ENCODE results near the gene NCMAP. TPM values are rescaled to one million over a fixed set of nuclear protein-coding genes. Genes with fewer than 3 reads are reported as not detected.
"Not testable (repeated sequence)": the region's sequence is repeated elsewhere in the genome, so short reads cannot be mapped to it uniquely, and the experiment has no call there.

Gene NCMAP
- total RNA-seq, 1 donor from 2014 or later, result not detected

DNA sequence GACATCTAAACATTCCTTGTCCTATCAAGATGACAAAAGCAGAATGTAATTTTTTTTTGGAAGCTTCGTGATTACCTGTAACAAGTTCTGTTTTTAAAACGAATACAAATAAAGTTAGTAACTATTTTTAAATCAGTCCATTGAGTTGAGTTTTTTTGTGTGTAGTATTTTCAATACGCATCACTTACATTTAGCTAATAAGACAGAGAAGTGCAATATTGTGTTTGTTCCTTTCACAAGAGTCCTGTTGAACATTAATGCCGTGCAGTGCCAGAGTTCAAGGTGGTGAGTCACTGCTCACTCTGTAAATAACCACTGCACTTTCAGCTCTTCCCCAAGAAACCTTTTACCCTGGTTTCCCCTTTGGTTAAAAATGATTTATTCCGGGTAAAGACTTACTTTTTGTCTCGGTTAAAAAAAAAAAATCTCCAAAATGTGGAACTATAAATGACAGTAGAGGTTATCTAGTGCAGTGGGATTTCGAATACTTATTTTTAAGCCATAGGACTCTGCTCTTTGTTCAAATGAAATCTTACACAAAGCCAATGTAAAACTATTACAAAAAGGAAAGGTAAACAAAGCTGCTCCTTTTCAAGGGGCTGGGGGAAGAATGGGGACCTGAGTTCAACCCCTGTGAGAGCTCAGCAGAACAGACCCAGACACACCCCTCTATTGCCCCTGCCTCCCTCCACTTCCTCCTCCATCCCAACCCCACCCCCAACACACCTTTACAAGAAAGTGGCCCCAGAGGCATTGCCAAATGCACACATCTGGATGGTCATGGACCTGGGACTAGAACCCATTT is 14.8 kb upstream of the NCMAP start:
- intact Hi-C loops (cut with micrococcal nuclease), result no loop called here

DNA sequence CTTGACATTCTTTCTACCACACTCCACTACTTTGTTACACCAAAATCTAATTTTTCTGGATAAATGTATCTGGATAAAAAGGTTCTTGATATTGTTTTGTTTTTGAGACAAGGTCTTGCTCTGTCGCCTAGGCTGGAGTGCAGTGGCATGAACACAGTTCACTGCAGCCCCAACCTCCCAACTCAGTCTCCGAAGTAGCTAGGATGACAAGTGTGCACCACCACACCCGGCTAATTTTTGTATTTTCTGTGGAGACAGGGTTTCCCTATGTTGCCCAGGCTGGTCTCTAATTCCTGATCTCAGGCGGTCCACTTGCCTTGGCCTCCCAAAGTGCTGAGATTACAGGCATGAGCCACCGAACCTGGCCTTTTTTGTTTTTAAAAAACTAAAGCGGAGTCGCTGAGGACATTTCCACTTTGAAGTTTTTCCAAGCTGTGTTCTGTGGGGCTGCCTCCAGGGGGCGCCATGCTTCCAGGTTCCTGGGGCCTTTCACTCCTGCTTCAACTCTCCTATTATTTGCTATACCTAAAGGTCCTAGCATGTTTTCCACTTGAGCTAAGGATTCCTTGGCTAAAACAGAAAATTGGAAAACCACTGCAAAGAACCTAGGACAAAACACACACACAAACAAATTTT is 14.1 kb upstream of the NCMAP start:
- intact Hi-C loops (cut with micrococcal nuclease), result no loop called here

DNA sequence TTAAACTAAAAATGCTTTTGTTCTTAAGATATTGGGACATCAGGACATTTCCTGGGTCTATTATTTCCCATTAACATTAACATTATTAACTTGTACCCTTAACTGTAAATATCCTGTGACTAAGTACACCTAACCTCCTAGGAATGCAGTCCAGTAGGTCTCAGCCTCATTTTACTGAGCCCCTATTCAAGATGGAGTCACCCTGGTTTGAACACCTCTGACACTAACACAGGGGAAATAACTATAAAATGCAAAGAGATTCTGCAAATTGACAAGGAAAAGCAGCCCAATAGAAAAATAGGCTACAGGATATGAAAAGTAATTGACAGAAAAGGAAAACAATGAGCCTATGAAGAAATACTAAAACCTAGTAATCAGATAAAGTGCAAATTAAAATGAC is 11.6 kb upstream of the NCMAP start:
- intact Hi-C loops (cut with micrococcal nuclease), result no loop called here

DNA sequence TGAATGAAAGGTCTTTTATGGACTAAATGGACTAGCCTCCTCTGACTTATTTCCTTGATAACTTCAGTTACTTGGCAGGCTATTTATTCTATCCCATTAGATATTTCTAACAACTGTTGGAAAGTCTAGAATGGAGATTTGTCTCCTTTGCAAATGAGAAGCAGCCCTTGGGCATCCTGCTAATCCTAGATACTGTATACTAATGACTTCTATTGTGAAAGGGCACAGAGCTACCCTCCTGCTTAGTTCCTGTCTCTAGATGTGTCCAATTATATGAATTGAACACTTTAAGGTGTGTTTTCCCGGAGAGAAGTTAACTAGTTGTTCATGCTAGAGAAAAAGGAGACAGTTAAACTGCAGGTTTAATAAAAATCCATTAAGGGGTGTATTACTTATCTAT is 10.2 kb upstream of the NCMAP start:
- intact Hi-C loops (cut with micrococcal nuclease), result no loop called here

DNA sequence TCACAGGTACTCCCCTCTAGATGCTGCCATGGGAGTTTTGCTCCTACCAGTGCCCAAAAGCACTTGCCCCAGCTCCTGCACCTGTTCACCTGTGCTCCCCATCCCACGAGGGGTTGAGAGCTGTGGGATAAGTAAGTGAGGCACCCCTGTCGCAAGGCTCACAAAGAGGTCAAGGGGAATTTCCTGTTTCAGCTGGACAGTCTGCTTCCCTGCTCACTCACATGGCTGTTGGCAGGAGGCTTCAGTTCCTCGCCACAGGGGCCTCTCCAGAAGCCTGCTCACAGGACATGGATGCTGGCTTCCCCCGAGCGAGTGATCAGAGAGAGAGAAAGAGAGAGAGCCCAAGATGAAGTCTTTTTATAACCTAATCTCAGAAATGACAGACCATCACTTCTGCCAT is 8.7 kb upstream of the NCMAP start:
- intact Hi-C loops (cut with micrococcal nuclease), result no loop called here

GRCh38 chr1:24548070-24548469 is 7.8 kb upstream of the NCMAP start:
- intact Hi-C loops (cut with micrococcal nuclease), result no loop called here

DNA sequence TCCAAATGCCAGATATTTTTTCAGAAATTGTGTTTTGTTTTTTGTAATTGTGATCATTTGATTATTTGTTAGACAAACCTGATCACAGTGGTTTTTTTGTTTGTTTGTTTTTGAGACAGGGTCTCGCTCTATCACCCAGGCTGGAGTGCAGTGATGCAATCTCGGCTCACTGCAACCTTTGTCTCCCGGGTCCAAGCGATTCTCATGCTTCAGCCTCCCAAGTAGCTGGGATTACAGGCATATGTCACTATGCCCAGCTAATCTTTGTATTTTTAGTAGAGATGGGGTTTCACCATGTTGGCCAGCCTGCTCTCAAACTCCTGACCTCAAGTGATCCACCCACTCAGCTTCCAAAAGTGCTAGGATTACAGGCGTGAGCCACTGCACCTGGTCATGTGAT is 6.7 kb upstream of the NCMAP start:
- intact Hi-C loops (cut with micrococcal nuclease), result not testable (repeated sequence)

DNA sequence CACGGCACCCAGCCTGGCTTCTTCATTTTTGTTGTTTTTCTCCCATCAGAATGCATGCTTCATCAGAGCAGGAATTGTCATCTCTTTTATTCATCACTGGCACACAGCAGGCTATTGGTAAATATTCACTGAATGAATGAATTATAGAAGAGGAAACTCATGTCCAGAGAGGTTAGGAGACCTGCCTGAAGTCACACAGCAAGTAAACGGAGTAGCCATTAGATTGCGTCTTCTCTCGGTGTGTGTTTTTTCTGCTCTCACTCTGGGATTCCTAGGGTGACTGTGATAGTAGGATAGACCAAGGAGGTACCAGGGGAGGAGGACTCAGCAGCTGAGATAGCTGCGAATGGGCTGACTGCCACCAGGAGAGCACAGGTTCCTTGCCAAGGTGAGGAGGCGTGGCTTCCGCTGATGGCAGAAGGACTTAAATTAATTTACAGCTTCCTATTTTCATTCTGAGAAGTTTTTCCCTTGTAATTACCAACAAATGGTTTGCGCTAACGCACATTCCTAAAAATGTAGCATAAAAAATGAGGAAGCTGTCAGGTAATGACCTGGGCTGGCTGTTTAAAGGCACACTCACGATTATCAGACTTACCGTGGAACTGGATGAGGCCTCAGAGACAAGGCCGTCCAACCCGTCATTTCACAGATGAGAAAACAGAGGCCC is 4.5 kb upstream of the NCMAP start:
- intact Hi-C loops (cut with micrococcal nuclease), result no loop called here

GRCh38 chr1:24551960-24552571 is 3.8 kb upstream of the NCMAP start:
- intact Hi-C loops (cut with micrococcal nuclease), result no loop called here

DNA sequence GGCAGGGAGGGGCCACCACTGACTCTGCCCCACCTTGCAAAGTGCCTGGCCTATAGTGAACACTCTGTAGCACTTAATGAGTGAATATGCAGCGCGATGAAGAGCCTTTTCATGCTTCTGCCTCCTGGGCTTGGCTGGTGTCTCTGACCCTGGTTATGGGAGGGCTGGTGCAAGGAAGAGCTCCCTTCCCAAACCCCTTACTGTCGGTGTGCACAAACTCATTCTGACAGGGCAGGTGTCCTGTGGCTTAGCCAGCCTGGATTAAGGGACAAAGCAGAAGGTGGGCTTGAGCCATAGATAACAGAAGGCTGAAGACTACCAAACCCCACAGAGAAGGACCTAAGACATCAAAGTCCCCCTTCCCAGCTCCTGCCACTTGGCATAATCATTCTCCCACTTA is 2.0 kb upstream of the NCMAP start:
- intact Hi-C loops (cut with micrococcal nuclease), result no loop called here

- intact Hi-C loops (cut with micrococcal nuclease), result no loop called here
These were observed 1.2 kb upstream of the NCMAP start for GRCh38 chr1:24554714-24555113.

DNA sequence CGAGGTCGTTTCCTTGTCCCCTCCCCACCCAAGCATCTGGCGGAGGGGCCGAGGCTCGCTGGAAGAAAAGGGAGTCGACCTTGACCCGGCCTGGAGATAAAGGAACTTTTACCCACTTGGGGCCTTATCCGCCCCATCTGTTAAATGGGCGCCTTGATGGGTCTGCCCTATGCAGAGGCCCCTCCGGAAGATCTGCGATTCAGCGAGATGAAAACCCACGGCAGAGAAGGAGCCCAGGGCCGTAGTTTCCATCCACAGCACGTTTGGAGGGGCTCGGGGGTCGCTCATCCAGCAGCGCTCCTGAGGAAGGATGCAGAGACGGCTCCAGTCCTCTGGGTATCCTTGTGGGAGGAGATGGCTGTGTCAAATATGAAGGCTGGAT is 518 bp downstream of the NCMAP start:
- intact Hi-C loops (cut with micrococcal nuclease), result no loop called here

DNA sequence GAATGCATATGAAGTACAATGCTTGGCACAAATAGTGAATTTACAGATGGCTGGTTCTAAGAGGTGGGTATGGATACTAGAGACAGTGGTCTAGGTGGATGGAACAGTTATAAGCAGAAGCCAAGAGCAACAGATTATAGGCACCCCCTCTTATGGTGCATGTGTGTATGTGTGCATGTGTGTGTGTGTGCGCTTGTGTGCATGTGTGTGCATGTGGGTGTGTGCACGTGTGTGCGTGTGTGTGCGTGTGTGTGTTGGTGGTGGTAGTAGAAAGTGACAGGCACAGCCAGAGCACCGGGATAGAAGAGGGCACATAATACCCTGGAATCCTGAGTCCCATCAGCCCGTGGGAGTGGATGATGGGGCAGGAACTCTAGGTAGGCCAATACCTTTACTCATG is 1.3 kb downstream of the NCMAP start:
- intact Hi-C loops (cut with micrococcal nuclease), result no loop called here

DNA sequence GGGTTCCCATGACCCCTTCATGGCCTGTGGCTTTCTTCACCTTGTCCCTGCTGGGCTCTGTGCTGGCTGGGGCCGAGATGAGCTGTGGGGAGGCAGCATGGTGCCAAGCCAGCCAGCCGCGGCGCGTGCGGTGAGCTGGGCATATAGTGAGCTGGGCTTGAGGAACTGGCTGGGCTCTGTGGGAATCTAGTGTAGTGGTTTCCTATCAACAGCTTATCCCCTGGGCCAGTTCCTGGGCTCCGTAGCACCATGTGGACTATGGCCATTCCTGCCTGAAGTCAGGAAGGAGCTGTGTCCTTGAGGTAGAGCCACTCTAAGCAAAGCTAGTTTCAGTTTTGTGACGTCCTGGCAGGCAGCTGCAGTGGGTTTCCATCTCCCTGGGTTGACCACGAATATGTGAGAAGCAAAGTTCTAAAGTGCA is 1.8 kb downstream of the NCMAP start:
- intact Hi-C loops (cut with micrococcal nuclease), result no loop called here

DNA sequence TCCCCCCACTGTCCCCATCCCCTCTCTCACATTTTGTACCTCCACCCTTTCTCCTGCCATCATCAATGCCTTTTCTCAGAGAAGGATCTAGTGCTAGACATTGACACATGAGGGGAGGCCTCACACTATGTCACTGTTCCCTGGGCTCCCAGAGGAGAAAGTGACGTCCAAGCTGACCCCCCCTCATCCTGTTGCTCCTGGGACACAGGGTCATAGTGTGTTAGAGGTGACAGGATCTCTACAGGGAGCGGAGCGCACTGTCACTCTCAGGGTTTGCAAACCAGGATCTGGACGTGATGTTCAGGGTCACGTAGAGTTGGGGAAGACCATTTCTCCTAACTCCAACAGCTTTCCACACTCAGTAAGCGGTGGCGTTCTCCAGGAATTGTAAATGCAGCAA is 2.6 kb downstream of the NCMAP start:
- intact Hi-C loops (cut with micrococcal nuclease), result no loop called here

DNA sequence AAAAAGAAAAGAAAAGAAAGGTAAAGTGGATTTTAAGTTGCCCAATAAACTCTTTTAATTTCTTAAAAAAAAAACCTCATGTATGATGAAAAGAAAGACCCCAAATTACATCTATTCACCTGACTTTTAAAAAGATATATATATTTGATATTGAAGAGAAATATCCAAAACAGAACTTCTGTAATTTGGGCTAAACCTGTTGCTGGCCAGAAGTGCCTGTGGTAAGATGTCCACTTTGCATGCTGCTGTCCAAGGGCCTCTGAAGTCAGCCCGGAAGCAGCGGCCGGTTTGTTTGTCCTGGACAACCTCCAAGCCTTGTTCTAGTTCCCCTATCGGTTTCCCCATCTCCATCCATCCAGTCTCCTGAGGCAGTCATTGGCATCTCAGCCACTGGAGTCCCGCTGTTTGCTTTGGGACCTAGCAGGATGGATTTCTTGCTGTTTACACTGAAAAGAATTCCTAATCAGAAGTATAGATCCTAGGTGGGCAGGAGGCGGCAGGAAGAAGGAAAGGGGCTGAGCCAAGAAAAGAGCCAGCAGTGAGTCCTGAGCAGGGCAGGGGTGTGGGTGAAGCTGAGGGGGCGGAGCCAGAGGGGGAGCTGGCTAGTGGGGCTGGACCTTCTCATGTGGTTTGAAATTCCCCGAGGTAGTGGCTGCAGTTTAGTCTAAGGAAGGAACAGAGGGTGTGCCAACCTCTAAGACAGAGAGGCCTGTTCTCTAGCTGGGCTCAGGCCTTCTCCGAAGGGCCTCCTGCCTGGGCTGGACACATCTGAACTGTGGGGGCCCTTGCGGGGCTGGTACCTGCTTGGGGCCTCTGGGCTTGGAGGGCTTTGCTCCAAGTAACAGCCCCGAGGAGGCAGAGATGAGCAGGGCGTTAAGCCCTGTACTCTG is 3.3 kb downstream of the NCMAP start:
- intact Hi-C loops (cut with micrococcal nuclease), result no loop called here

DNA sequence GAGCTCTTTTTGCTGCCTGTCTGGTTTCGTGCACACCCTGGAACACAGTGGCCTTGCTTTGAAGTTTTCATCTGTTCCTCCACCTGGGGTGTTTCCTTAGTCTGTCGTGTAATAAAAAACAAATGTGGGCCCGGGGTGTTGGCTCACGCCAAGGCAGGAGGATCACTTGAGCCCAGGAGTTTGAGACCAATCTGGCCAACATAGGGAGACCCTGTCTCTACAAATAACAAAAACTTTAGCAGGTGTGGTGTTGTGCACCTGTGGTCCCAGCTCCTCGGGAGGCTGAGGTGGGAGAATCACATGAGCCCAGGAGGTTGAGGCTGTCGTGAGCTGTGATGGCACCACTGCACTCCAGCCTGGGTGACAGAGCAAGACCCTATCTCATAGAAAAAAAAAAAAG is 4.5 kb downstream of the NCMAP start:
- intact Hi-C loops (cut with micrococcal nuclease), result no loop called here

DNA sequence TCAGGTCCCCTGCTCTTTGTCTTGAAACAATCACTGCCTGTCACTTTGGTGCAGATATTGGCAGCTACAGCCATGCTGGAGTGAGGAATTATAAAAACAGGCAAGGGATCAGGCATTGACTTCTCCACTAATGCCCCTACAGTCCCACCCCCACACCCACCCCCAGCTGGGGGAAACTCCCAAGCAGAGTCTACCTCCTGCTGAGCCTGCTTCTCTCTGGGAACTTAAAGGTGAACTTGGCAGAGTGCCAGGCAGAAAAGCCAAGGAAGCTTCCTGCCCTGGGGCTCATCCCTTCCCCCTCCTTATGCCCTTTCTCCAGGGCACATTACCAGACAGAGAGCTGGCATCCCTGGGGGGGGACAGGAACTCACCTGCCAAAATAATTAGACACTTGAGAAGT is 6.7 kb downstream of the NCMAP start:
- intact Hi-C loops (cut with micrococcal nuclease), result no loop called here

DNA sequence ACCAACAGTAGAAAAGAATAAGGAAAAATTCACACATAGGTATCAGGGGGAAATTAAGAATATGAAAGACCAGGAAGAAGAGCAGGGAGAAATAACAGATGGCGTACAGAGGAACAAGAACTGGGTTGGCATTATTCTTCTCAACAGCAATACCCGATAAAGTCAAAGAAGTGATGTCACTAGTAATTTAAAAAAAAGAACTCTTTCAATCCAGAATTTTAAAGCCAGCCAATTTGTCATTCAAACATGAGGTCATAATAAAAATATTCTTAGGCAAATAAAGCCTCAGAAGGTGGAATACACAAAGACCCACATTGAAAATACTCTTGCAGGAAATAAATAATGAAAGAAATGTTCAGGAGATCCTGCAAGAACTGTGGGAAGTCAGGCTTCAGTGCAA is 8.8 kb downstream of the NCMAP start:
- intact Hi-C loops (cut with micrococcal nuclease), result no loop called here

GRCh38 chr1:24566236-24566867 is 10.5 kb downstream of the NCMAP start:
- intact Hi-C loops (cut with micrococcal nuclease), result no loop called here
